HepG2 (cell line): ENCODE results near the gene HRH3. TPM values are rescaled to one million over a fixed set of nuclear protein-coding genes. Genes with fewer than 3 reads are reported as not detected.

Experiments
- BRF2 ChIP-seq: sonication (generic); formaldehyde crosslinking; IDR thresholded peaks from 2 replicates; pipeline ENCODE4 v1.8.1; 2022; ENCODE audit warnings: mild to moderate bottlenecking, missing genetic modification reagents
- DBP ChIP-seq: sonication (generic); formaldehyde crosslinking; IDR thresholded peaks from 2 replicates; pipeline ENCODE4 v1.4.0; 2020; ENCODE audit warnings: missing genetic modification reagents; ENCODE audit errors: not compliant biosample characterization
- ESRRA ChIP-seq: sonication (generic); formaldehyde crosslinking; IDR thresholded peaks from 2 replicates; pipeline ENCODE4 v1.5.1; 2020; ENCODE audit warnings: mild to moderate bottlenecking, low read depth, missing genetic modification reagents
- ETS1 ChIP-seq: sonication (generic); formaldehyde crosslinking; IDR thresholded peaks from 2 replicates; pipeline ENCODE4 v1.4.0; 2020; ENCODE audit warnings: missing genetic modification reagents
- FOXA3 ChIP-seq: IDR thresholded peaks from 2 replicates; pipeline ENCODE4 v1.6.1; 2016; ENCODE audit warnings: missing genetic modification reagents, missing compliant biosample characterization
- FOXP1 ChIP-seq, 2 experiments: fragments of 450-650 bp in 1 of 2; IDR thresholded peaks; 2 replicates each; pipeline ENCODE4 v1.6.1; 2017 to 2018; ENCODE audit warnings: antibody characterized with exemption in 1 of 2
- RARA ChIP-seq: IDR thresholded peaks from 2 replicates; pipeline ENCODE4 v1.6.1; 2016; ENCODE audit warnings: missing genetic modification reagents, missing compliant biosample characterization
- REPIN1 ChIP-seq: sonication (generic); formaldehyde crosslinking; IDR thresholded peaks from 2 replicates; pipeline ENCODE4 v1.8.0; 2022; ENCODE audit warnings: missing genetic modification reagents, low read depth, mild to moderate bottlenecking, borderline replicate concordance
- SALL2 ChIP-seq: sonication (generic); formaldehyde crosslinking; IDR thresholded peaks from 2 replicates; pipeline ENCODE4 v1.8.1; 2023; ENCODE audit warnings: mild to moderate bottlenecking, missing genetic modification reagents, inconsistent platforms
- SAP130 ChIP-seq: IDR thresholded peaks from 2 replicates; pipeline ENCODE4 v1.6.1; 2016; ENCODE audit warnings: low read depth
- SMARCE1 ChIP-seq: fragments of 450-650 bp; IDR thresholded peaks from 2 replicates; pipeline ENCODE4 v1.6.1; 2017; ENCODE audit warnings: borderline replicate concordance
- SNAI1 ChIP-seq: sonication (generic); formaldehyde crosslinking; IDR thresholded peaks from 2 replicates; pipeline ENCODE4 v1.5.0; 2020; ENCODE audit warnings: mild to moderate bottlenecking, missing genetic modification reagents, borderline replicate concordance
- TCF7L2 ChIP-seq: IDR thresholded peaks from 2 replicates; pipeline ENCODE4 v1.6.1; 2011; ENCODE audit warnings: mild to moderate bottlenecking, low read depth, low read length, moderate library complexity
- ZBTB33 ChIP-seq: sonication (generic); formaldehyde crosslinking; IDR thresholded peaks from 2 replicates; pipeline ENCODE4 v1.4.0; 2020; ENCODE audit warnings: missing genetic modification reagents
- ZNF207 ChIP-seq: fragments of 450-650 bp; IDR thresholded peaks from 2 replicates; pipeline ENCODE4 v1.6.1; 2016; ENCODE audit warnings: antibody characterized with exemption, borderline replicate concordance
- ZNF468 ChIP-seq: sonication (generic); formaldehyde crosslinking; IDR thresholded peaks from 2 replicates; pipeline ENCODE4 v1.8.0; 2022; ENCODE audit warnings: mild to moderate bottlenecking, moderate library complexity, missing genetic modification reagents
- ZNF550 ChIP-seq: sonication (generic); formaldehyde crosslinking; IDR thresholded peaks from 2 replicates; pipeline ENCODE4 v1.4.0; 2020; ENCODE audit warnings: mild to moderate bottlenecking, missing genetic modification reagents, borderline replicate concordance
- polyA plus RNA-seq, 8 experiments: library from polyadenylated mRNA; depleted of rRNA in 3 of 8; stranded (reverse) in 7 of 8; unstranded in 1 of 8; fragments of >200 nt; fragmentation: Illumina TruSeq in 4 of 8; extraction: Trizol in 4 of 8; gene quantifications; 2 replicates each; pipeline versions ENCODE4 v1.2.1 to v1.2.3, GENCODE V29; 2011 to 2016; ENCODE audit warnings: low read depth in 4 of 8, missing spikeins in 1 of 8, mixed read lengths in 1 of 8; ENCODE audit not compliant: insufficient read depth in 1 of 8
- total RNA-seq, 5 experiments: library from RNA; depleted of rRNA; stranded (reverse); fragments of >200 nt; fragmentation: Illumina TruSeq; extraction: Trizol; gene quantifications; 2 replicates each; pipeline ENCODE4 v1.2.3, GENCODE V29; 2016; ENCODE audit warnings: low read depth in 1 of 5
- TF ChIP-seq, protein P1 (sequence below): IDR thresholded peaks from 2 replicates; pipeline ENCODE4 v1.6.1; 2018; ENCODE audit warnings: missing genetic modification reagents, mild to moderate bottlenecking, missing compliant biosample characterization
- TF ChIP-seq, protein P2 (sequence below): sonication (generic); formaldehyde crosslinking; IDR thresholded peaks from 2 replicates; pipeline ENCODE4 v1.4.0; 2020; ENCODE audit warnings: missing genetic modification reagents
- TF ChIP-seq, protein P3 (sequence below): sonication (generic); formaldehyde crosslinking; IDR thresholded peaks from 2 replicates; pipeline ENCODE4 v1.8.0; 2022; ENCODE audit warnings: missing genetic modification reagents, mild to moderate bottlenecking, borderline replicate concordance

Gene HRH3
- total and polyA plus RNA-seq, 2 of the 13 experiments (the other 11 are each of a cell fraction or from before 2014, with no cell fraction given) = 0.18 TPM; not detected in 1

- TF ChIP-seq FOXA3 (CRISPR knock-in tag) (peak; percentile 72), ZNF468 (no peak), ZNF550 (CRISPR knock-in tag) (0 out of 2 replicates have a peak, but pooled peaks have one; percentile 26), DBP (no peak), ZBTB33 (CRISPR knock-in tag) (peak; percentile 98), SNAI1 (no peak), SAP130 (CRISPR knock-in tag) (peak; percentile 72), ETS1 (CRISPR knock-in tag) (no peak), BRF2 (CRISPR knock-in tag) (0 out of 2 replicates have a peak, but pooled peaks have one; percentile 21), FOXP1 (IDR thresholded peaks at IDR 0.05) (no peak), FOXP1 (CRISPR knock-in tag; IDR thresholded peaks at IDR 0.05) (0 out of 2 replicates have a peak, but pooled peaks have one; percentile 18), ZNF207 (no peak), REPIN1 (CRISPR knock-in tag) (0 out of 2 replicates have a peak, but pooled peaks have one; percentile 12), ESRRA (CRISPR knock-in tag) (peak; percentile 82), TCF7L2 (no peak), SALL2 (CRISPR knock-in tag) (no peak), RARA (CRISPR knock-in tag) (peak; percentile 48), SMARCE1 (no peak)
- TF ChIP-seq, protein P1, sequence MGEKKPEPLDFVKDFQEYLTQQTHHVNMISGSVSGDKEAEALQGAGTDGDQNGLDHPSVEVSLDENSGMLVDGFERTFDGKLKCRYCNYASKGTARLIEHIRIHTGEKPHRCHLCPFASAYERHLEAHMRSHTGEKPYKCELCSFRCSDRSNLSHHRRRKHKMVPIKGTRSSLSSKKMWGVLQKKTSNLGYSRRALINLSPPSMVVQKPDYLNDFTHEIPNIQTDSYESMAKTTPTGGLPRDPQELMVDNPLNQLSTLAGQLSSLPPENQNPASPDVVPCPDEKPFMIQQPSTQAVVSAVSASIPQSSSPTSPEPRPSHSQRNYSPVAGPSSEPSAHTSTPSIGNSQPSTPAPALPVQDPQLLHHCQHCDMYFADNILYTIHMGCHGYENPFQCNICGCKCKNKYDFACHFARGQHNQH (CRISPR knock-in tag) = 0 out of 2 replicates have a peak, but pooled peaks have one; percentile 43
- TF ChIP-seq, protein P2, sequence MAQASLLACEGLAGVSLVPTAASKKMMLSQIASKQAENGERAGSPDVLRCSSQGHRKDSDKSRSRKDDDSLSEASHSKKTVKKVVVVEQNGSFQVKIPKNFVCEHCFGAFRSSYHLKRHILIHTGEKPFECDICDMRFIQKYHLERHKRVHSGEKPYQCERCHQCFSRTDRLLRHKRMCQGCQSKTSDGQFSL (CRISPR knock-in tag) = peak; percentile 79; the same call in 1 of the 2 replicates
- TF ChIP-seq, protein P3, sequence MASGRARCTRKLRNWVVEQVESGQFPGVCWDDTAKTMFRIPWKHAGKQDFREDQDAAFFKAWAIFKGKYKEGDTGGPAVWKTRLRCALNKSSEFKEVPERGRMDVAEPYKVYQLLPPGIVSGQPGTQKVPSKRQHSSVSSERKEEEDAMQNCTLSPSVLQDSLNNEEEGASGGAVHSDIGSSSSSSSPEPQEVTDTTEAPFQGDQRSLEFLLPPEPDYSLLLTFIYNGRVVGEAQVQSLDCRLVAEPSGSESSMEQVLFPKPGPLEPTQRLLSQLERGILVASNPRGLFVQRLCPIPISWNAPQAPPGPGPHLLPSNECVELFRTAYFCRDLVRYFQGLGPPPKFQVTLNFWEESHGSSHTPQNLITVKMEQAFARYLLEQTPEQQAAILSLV (CRISPR knock-in tag) = no peak
Measured at GRCh38 chr20:62244644-62245108, 24.6 kb upstream of the HRH3 start (continued).
